ENCODE measurements around the gene NOL4L.
"Not testable (repeated sequence)": the region's sequence is repeated elsewhere in the genome, so short reads cannot be mapped to it uniquely, and the experiment has no call there.

Gene NOL4L

GRCh38 chr20:32612351-32613191, 27.4 kb upstream of the NOL4L start:
- DNase-seq = no peak

GRCh38 chr20:32611868-32612267, 26.7 kb upstream of the NOL4L start:
- DNase-seq = no peak

GRCh38 chr20:32611286-32611685, 26.2 kb upstream of the NOL4L start:
- DNase-seq = peak in 2 of 3 experiments; percentile 41 to 65

GRCh38 chr20:32610472-32611218, 25.5 kb upstream of the NOL4L start:
- peak; percentile 83 to 91 (median 86) for DNase-seq

- DNase-seq = no peak
Observed at GRCh38 chr20:32609993-32610392, 24.9 kb upstream of the NOL4L start.

GRCh38 chr20:32609111-32609773, 24.1 kb upstream of the NOL4L start:
- DNase-seq = no peak

GRCh38 chr20:32608664-32609015, 23.5 kb upstream of the NOL4L start:
- DNase-seq = no peak

GRCh38 chr20:32607727-32608663, 22.9 kb upstream of the NOL4L start:
- DNase-seq = peak in 2 of 3 experiments; percentile 26 to 56

- no peak for DNase-seq
Observed at GRCh38 chr20:32607324-32607723, 22.2 kb upstream of the NOL4L start.

- no peak for DNase-seq
Observed at GRCh38 chr20:32606790-32607189, 21.7 kb upstream of the NOL4L start.

GRCh38 chr20:32606107-32606506, 21.0 kb upstream of the NOL4L start:
- no peak for DNase-seq

- peak in 2 of 3 experiments; percentile 19 to 40 for DNase-seq
Observed at GRCh38 chr20:32605167-32605656, 20.1 kb upstream of the NOL4L start.

GRCh38 chr20:32603046-32603726, 18.1 kb upstream of the NOL4L start:
- DNase-seq = no peak

- no peak for DNase-seq
Observed at GRCh38 chr20:32602273-32602672, 17.1 kb upstream of the NOL4L start.

GRCh38 chr20:32600681-32601237, 15.6 kb upstream of the NOL4L start:
- DNase-seq = no peak

GRCh38 chr20:32599783-32600340, 14.7 kb upstream of the NOL4L start:
- DNase-seq = no peak

- no peak for DNase-seq
Observed at GRCh38 chr20:32598606-32599005, 13.5 kb upstream of the NOL4L start.

GRCh38 chr20:32597714-32598113, 12.6 kb upstream of the NOL4L start:
- no peak for DNase-seq

GRCh38 chr20:32596681-32597252, 11.6 kb upstream of the NOL4L start:
- no peak for DNase-seq

GRCh38 chr20:32595143-32595542, 10.0 kb upstream of the NOL4L start:
- DNase-seq = no peak

GRCh38 chr20:32594669-32595068, 9.5 kb upstream of the NOL4L start:
- not testable (repeated sequence) for DNase-seq

All from NCI-H1417 (cell line).